Mucosa of gallbladder (tissue), 1 donor: Measurements from ENCODE around the gene PGM5. TPM values are rescaled to one million over a fixed set of nuclear protein-coding genes. Genes with fewer than 3 reads are reported as not detected.
"Not testable (repeated sequence)": the region's sequence is repeated elsewhere in the genome, so short reads cannot be mapped to it uniquely, and the experiment has no call there.

Experiments
- DNase-seq: peaks from one replicate; pipeline ENCODE4 v3.0.0-alpha.2; 2020; ENCODE audit warnings: low spot score
- total RNA-seq: library from RNA; stranded (reverse); gene quantifications from one replicate; pipeline ENCODE4 v1.2.1, GENCODE V29; 2021
- donor health status: DM: no; HTN: no; CAD: no.

The PGM5 gene
- 96.0 TPM for total RNA-seq

DNA sequence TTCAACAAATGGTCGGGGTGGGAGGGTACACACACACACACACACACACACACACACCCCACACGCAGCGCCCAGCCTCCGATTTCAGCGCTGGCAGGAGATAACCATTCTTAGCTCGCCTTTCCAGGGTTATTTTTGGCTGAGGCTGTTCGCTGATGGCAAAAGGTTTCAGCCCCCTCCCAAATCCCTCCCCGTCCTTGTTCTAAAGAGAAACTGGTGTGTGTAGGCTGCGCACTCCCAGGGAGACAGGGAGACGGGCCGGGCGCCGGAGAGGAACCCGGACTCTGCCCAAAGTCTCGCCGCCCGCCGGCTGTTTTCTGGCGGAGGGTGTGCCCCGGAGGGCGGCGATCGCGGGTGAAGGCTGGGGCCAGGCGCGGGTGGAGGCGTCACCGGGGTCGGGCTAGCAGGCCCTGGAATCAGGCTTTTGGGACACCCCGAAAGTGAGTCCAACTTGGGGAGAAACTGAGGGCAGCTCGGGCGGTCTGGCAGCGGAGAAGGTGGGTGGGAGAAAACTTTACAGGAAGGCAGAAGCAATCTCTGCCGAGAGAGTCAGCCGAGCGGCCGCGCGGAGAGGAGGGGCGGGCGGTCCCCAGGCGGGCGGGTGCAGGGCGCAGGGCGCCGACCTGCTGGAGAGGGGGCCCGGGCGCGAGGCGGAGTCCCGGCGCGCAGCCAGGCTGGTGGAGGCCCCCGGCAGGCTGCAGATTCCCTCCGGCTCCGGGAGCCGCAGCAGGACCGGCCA lies at the start of gene PGM5:
PGM5 (plus strand) TSS at position 232 of the 739 bp plus-strand sequence. CDS start 517 bp downstream, outside the sequence.
- not testable (repeated sequence) for DNase-seq

DNA sequence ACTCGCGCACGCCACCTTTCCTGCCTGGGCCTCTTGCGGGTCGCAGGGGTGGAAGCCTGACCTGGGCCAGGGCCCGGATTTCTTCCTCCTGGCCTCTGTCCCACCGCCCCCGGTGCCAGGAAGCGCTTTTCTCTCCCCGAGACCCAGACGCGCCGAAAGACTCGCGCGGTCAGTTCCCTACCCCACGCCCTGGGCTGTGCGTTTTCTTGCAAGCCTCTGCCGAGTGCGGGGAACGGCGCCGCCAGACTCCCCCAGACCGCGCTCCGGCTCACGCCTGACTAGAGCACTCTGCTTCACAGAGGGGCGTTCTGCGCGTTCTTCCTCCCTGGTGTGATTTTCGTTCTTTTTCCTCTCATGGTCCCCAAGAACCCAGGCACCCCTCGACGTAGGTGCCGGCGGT lies 49.3 kb upstream of the PGM5 start:
- DNase-seq = not testable (repeated sequence)

DNA sequence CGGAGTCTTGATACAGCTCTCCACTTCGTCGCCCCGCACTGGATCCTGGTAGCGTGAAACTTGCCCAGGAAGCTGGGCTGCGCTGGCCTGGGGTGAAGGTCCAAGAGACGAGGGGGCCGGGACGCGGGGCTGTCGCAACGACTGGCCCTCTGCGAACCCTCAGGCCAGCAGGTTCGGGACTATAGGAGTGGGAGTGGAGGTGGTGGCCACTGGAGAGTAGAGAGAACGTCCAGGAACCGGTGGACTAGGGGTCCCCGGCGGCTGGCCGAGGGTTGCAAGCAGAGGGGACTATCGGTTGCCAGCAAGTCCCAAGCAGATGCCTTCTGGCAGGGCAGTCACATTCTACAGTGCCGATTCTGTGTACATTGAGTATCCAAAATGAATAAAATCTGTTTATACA lies 48.8 kb upstream of the PGM5 start:
- not testable (repeated sequence) for DNase-seq

DNA sequence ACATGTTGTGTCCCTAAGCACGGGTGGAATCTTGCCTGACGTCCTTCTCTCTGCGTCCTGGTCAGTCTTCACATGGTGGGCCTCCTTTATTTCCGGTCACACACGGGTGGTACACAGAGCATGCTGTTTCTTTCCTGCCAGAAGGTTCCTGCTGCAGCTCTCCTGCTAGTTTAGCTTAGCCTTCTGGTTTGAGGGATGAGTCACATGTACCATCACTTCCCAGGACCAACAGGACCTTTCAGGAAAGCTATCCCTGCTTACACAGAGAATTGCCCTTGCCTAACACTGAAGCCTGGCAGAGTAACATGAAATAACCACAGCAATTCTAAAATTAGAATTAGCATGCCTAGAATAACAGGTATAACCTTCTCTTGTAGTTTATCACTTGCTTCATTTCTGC lies 45.2 kb upstream of the PGM5 start:
- DNase-seq = not testable (repeated sequence)

DNA sequence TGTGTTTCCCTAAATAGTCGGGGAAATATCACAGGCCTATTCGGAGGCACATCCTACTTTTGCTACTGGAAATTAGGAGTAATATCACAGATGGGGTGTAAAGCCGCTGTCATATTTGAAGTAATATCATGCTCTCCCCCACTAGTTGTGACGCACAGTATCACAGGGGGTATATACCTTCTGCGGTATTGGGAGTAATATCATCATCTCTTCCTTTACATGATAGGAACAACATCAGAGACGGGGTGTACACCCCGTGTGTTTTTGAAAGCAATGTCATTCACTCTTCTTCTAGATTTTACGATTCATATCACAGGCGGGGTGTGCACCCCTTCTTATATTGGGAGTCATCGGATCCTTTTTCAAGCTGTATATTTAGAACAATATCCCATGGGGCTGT lies 38.2 kb upstream of the PGM5 start:
- DNase-seq = not testable (repeated sequence)

DNA sequence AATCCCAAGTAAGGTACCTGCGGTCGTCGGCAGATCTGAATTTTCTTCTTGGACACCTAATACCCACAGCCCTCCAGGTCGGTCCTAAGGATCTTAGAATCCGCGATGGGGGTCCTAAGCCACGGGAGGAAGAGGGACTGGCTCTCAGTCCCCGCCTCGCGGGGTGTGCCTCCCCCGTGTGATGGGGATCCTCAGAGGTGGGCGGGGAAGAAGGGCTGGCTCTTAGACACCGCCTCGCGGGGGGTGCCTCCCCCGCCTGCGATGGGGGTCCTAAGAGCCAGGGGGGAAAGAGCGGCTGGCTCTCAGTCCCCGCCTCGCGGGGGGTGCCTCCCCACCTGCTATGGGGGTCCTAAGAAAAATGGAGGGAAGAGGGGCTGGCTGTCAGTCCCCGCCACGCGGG lies 32.7 kb upstream of the PGM5 start:
- not testable (repeated sequence) for DNase-seq

DNA sequence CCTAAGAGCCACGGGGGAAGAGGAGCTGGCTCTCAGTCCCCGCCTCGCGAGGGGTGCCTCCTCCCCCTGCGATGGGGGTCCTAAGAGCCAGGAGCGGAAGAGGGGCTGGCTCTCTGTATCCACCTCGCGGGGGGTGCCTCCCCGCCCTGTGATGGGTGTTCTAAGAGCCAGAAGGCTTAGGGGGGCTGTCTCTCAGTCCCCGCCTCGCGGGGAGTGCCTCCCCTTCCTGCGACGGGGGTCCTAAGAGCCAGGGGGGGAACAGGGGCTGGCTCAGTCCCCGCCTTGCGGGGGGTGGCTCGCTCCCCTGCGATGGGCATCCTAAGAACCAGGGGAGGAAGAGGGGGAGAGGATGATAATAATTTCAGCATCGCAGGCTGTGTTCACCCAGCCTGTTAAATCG lies 31.9 kb upstream of the PGM5 start:
- DNase-seq = not testable (repeated sequence)

DNA sequence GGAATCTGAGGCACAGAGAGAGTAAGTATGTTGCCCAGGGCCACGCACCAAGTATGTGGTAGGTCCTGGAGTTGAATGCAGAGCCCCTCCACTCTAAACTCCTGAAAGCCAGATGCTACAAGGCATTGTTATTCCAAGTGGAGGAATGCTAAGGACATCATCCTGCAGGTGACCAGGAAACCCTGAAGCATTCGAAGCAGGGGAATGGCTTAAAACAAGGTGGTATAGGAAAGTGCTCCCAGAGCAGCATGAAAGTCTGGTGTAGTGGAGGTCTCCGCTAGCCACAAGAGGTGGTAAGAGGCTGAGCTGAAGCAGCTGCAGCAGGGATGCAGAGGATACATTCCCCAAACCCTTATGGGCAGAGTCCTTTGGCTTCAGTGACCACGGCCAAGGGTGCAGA lies 27.3 kb upstream of the PGM5 start:
- not testable (repeated sequence) for DNase-seq

DNA sequence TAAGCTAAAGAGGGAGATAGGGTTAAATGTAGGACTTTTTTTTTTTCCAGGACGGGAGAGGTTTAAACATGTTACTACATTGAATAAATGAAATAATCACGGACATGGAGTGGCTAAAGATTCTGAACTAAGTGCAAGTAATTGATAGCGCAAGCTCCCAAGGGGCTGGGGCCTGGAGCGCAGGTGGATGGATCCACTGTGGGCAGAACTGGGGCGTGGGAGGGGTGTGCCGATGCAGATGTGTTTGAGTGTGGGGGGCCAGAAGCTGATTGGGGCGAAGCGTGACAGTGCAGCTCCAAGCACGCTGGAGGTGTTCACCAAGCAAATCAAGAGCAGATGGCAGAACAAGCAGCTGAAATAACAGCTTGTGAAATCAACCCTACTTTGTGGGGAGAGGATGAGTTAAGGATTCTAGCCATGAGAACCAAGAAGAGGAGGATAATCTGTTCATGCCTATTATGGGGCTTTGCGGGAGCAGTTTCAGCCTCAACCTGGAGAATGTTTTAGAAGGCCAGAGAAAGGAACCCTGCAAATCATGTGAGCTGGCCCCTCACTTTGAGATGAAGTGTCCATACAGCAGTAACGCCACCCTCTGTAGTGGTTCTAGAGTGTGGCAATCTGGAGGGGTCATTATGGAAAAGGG lies 25.8 kb upstream of the PGM5 start:
- not testable (repeated sequence) for DNase-seq

DNA sequence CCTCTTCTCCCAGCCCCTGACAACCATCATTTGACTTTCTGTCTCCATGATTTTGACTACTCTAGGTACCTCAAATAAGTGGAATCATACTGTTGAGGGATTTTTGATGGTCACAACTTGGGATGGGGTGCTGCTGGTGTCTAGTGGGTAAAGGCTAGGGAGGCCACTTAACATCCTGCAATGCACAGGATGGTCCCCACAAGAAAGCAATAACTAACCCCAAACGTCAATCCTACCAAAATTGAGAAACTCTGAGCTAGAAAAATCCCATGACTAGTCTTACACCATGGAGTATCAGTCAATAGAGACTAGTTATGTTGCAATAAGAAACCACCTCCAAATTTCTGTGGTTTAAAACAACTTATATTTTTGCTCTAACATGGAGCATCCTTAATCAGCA lies 24.3 kb upstream of the PGM5 start:
- not testable (repeated sequence) for DNase-seq

DNA sequence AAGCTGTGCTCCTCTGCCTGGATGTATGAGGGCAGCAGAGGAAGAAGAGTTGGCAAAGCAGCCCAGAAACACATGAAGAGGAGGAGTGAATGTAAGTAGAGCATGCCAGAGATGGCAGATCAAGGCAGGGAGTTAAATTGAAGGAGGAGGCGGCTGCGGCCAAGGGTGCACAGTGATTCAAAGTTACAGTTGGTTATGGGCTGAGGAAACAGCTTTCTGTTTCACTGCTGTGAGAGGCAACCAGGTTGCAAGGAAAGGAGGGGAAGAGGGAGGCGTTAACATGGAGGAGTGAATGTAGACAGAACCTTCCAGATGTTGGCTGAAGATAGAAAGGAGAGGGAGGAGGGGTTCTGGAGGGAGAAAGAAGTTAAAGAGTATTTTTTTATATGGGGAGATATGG lies 20.5 kb upstream of the PGM5 start:
- not testable (repeated sequence) for DNase-seq

DNA sequence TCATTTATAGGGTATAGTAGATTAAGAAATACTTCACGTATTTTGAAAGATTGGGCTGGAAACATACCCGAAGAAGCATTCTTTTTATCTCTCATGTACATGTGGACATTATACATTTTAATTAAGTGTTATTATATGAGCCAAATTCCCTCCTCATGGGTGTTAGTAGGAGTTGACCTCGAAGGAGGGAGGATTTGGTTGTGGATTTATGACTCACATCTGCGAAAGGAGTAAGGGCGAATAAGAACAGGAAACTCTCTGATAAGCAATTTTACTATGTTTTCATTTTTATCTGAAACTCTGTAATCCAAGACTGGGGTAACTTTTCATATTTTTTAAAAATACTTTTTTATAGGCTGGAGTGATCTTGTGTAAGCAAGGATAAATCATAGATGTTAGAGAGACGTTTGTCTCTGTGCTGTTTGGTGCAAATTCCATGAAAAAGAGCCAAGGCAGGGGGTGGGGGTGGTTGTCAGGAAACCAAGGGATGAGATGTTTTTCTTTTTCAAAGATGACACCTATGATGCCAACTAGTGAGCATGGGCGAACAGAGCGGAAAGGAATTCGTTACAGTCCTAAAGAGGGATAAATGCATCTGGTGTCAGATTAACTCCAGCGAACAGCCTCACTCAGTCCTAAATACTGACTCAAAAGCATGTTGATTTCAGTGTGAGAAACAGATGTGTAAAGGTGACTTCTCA lies 19.6 kb upstream of the PGM5 start:
- not testable (repeated sequence) for DNase-seq

DNA sequence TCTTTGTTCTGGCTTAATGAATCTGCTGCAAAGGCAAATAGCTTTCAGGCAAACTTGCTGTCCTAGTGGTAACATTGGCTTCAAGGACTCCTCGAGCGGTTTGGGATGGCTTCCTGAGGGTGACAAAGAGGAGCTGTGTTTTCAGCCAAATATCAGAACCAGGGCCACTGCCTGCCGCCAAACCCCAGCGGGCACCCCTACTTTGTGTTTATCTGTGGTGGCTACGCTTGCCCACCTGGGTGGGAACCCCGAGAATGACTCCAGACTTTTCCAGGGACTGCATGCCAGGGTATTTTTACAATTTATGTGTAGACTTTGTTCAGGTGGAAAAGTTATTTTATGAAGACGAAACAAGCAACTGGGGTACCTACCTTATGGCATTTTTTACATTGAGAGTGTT lies 18.4 kb upstream of the PGM5 start:
- not testable (repeated sequence) for DNase-seq

DNA sequence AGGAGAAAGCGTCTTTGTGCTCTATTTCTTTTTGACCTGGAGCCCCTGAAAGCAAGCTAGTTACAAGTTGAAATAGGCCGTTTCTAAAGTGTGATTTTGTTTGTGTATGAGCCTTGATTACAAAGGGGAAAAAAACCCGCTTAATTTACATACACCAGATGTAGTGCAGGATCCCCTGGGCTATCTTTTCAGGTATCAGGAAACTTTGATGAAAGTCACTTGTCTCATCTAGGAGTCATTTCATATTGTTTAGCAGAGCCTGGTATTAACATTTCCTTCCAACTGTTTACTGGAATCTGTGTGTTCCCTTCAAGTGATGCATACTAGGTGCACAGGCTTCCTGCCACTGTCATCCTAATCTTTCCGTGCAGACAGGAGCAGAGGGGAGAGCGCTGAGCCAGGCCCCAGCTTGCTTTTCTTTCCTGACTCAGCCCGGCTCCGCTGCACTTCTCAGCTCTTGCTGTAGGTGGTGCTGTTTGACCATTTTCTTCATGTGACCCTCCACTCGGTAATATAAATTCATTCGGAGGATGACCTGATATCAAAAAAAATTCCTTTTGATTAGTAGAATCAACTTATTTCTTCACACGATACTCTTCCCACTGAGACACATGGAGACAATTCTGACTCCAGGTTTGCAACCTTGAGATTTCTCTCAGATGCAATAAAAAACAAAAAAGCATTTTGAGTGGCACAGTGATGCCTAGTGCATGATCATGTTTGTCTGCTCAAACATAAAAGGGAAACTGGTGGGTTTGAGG lies 14.0 kb upstream of the PGM5 start:
- DNase-seq = not testable (repeated sequence)

DNA sequence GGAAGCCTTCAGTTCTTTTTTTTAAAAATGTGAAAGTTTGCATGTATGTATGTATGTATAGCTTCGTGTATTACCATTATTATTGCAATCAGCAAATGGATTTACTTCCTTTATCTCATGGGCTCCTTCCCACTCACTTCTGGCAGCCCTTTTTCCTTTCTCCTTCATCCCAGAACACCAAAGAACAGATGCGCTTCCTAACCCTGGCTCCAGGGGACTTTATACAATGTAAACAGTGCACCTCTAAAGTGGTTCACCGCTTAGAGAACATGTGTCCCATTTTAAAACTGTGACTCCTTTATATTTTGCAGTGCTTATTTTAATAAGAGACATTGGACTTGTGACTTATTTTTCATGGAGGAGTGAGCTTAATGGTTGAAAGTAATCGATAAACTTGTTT lies 13.2 kb upstream of the PGM5 start:
- not testable (repeated sequence) for DNase-seq

DNA sequence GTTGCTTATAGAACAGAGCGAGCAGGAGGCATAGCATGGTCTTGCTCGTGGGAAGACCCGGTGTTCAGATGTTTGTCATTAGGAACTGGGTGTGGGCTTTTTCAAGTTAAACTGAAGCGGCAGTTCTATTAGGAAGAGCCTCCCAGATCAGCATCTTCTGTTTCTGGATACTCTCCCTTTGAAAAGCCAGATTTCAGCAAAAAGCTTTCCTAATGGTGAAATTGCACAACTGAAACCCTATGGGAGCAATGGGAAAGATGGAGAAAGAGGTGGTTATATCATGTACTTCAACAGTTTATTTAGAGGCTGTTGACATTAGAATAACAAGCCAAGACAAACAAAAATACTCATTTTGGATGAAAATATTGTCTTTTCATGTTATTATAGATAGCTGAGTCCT lies 12.4 kb upstream of the PGM5 start:
- not testable (repeated sequence) for DNase-seq

DNA sequence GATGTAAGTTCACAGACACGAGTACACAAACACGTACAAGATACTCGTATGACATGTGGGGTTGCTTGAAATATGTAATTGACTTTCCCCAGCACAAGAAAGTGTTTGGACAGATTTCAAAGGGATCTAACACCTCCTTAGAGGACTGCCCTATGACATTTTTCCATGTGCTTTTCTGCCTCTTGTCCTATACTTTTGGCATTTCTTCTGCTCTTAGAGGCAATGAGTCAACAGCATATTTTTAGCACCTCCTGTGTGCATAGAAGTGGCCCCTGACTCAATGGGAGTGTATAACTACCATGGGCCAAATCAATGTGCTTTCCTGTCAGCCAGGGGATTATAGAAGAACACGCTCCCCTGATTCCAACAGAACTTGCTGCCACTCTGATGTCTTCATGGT lies 4.7 kb upstream of the PGM5 start:
- DNase-seq = not testable (repeated sequence)

DNA sequence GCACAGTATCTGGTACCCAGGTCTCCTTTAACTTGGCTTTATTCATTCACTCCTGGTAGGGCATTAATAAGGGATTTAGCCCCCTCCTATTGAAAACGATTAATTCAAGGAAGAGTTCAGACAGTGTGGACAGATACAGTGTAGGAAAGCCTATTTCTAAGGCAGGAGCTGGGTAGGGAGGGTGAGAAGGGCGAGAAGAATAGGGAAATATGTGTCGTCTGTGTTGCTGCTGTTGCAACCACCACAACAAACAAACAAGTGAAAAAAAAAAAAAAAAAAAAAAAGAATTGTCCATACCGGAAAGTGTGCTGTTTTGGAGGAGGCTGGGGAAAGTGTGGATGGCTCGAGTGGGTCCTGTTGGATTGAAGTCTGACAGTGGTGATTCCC lies 425 bp upstream of the PGM5 start:
- DNase-seq = not testable (repeated sequence)

DNA sequence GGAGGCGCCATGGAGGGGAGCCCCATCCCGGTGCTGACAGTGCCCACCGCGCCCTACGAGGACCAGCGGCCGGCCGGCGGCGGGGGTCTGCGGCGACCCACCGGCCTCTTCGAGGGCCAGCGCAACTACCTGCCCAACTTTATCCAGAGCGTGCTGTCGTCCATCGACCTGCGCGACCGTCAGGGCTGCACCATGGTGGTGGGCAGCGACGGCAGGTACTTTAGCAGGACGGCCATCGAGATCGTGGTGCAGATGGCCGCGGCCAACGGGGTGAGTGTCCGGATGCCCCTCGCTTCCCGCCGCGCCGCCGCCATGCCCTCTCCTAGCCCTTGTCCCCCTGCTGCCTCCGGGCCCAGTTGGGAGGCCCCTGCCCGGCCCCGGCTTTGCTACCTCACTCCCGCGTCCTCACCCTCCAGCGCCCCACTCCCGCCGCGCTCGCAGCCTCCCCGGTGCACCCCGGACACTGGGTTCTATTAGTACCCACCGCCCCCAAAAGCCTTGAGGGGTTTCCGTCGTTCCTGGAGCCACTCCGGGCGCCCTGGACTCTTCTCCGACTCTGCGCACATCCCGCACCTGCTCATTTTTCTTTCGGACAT lies 806 bp downstream of the PGM5 start:
- not testable (repeated sequence) for DNase-seq

DNA sequence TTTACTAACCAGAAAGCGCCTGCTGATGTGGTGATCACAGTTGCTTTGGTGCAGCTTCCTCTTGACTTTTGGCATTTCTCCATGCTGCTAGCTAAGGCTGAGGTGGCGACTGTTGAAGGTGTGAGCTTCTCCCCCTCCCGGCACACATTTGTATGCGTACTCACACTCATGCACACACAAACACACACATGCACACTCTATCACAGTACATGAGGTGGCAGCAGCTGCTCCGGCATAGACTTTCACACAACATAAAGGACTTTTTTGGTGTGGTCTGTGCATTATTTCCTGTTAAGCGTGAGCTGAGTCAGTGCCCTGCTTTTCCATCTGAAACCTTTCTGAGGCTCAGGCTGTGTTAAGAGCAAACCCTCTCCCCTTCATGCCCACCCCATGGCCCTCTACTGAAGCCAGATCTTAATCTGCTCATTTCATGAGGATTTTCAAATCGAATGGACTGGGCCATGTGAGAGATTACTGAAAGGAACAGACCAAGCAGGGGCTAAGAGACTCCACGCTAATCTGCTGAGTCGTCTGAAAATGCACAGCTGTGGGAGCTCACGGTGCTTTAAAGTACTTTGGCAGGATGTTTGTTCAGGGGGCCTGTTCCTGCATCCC lies 10.6 kb downstream of the PGM5 start:
- DNase-seq = not testable (repeated sequence)

DNA sequence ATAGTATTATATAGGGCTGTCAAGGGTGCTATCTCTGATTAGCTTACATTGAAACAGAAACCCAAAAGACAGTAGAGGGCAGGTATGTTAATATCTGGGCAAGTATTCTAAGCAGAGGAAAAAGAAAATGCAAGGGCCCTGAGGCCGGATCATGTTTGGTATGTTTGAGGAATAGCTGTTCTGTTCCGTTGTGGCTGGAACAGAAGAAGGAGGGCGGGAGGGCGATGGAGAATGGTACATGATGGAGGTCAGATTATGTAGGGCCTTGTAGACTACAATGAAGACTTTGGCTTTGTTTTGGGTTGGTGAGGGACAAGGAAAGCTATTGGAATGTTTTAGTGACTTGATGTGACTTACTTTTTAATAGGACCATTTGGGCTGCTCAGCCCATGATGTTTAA lies 19.4 kb downstream of the PGM5 start:
- DNase-seq = not testable (repeated sequence)
